Activated T-cell treated with anti-CD3 and anti-CD28 coated beads, Interleukin-2, amount 50 U/mL, for 1 hour (primary cell): ENCODE data around the gene MUC22.
"Not testable (repeated sequence)": the region's sequence is repeated elsewhere in the genome, so short reads cannot be mapped to it uniquely, and the experiment has no call there.

ENCODE experiments used
- DNase-seq: peaks from one replicate; pipeline ENCODE4 v3.0.0-alpha.2; 2020

Gene MUC22

DNA sequence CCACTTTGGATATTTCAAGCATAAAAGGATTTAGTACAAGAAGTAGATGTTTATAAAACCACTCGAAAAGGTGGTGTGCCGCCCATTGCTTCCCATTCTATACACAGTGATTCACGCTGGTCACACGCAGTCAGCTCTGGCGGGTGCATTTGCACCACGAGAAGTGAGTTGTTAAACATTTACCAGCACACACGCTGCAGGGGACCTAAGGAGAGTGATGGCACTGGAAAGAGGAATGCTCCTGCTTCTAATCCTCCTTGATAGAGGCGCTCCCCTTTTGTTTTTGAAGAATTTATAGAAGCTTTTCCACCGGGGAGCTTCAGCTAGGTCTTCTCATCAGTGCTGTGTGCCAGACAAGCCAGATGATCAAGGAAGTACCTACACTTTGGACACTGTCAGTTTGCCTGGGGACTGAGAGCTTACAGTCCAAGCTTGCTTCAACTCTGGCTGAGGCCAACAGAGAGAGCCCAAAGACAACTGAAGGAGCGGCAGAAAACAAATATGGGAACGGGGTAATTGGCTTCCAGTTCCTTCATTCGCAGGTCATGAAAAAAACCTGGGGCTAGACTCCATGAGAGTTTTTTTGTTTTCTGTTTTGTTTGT lies 31.2 kb downstream of the MUC22 start:
- DNase-seq = no peak

GRCh38 chr6:31042806-31043205 lies 32.5 kb downstream of the MUC22 start:
- no peak for DNase-seq

DNA sequence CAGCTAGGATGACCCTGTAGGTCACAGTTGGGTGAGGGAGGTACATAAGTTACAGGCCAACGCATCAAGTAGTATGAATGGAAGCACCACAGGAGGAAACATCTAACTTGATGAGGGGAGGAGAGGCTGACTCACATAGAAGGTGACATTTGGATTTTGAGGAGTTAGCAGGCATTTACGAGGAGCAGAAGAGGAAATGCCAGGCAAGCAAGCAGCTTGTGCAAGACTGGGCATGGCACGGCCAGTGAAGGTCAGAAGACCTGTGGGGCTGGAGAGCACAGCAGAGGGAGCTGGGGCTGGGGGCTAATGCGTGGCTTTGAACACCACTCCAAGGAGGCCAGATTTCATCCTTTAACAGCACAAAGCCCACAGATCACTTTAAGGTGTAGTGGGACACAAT lies 37.8 kb downstream of the MUC22 start:
- no peak for DNase-seq

DNA sequence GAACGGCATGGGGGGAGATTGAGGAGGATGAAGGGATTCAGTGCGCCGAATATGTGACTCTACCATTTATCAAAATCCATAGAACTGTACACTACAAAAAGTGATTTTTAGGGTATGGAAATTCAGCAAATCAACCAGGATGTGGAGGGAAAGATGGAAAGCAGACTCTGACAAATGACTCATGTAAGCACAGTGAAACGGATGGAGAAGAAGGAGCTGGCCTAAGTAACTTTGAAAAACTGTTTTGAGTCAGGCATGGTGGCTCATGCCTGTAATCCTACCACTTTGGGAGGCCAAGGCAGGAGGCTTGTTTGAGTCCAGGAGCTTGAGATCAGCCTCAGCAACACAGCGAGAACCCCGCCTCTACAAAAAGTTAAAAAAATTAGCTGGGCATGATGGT lies 39.2 kb downstream of the MUC22 start:
- no peak for DNase-seq

GRCh38 chr6:31053187-31053586 lies 42.9 kb downstream of the MUC22 start:
- DNase-seq = not testable (repeated sequence)

DNA sequence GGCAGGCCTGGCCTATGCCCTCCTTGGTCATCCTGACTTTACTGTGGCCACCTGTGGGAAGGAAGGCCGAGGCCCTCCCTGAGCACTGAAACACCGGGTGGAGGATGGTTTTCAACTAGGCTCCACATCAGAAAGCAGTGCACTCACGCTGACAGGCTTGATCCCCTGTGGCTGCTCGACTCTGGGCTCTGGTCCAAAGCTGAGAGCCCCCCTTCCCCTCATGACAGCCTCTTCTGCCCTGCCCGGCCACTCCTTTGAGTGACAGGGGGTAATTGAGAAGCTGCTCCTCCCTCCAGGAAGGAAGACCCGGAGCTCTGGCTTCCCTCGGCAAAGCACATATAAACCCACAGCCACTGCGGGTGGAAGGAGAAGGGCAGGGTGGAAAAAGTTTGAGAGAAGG lies 43.6 kb downstream of the MUC22 start:
- DNase-seq = no peak

DNA sequence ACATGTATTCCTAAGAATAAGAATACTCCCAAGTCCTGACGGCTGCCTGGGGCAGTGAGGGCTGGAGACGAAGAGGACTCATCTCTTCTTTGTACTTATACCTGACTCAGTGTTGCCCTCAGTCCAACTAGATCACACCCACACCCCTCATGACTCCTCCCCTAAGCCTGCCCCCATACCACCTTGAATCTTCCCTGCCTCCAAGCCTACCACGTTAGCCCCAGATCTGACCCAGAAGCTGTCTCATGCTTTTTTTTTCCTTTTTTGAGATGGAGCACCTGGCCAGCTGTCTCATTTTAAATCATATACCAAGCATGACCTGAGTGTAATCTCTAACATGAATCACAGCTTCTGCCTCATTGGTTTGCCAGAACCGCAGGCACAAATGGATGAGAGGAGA lies 45.2 kb downstream of the MUC22 start:
- no peak for DNase-seq

GRCh38 chr6:31057426-31058003 lies 47.2 kb downstream of the MUC22 start:
- DNase-seq = no peak

DNA sequence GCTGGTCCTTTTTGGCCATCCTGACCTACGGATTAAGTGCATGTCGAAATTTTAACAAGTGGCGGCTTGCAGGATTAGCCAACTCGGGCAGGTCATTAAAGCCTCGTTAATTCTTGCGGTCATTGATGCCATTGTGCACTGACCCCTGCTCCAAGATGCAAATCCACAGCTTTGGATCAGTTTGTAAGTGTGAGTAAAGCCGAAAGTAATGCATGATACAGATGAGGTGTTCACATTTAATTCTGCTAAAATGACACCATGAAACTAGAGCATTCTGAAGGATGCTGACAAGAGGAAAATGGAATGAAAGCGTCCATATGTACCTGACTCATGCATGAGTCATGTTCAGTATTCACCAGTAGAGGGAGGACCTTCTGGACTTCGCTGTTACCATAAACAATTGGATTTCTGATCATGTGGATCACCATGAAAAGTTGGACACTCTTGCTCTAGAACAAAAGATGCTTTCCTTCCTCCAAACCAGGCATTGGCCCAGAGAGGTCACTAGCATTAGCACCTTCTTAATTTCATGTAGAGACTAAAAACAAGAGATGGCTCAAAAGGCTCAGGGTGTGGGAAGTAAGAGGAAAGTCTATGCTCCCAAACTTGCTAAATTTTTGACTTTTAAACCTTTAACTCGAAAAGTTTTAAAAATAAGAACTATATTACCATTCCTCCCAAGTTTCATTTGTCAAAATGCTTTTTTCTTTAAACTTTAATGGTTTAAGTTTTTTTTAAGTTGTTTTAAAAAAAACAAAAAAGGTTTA lies 48.0 kb downstream of the MUC22 start:
- DNase-seq = no peak

DNA sequence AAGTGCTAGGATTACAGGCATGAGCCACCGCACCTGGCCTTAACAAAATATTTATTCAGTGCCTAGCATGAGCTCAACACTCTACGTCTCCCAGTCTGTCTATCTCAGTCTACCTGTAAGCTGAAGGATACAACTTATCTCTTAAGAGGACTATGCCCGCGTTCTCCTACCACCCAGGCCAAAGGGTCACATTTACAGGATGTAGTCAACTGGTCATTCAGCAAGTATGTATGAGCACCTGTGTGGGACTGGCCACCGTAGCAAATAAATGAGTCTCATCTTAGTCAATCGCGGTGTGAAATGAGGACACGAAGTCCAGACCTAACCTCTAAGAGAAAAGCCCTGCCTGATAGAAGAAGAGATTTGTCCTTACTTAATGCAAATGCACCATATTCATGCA lies 49.9 kb downstream of the MUC22 start:
- no peak for DNase-seq

- no peak for DNase-seq
Measured at GRCh38 chr6:31063906-31064435, 53.7 kb downstream of the MUC22 start.

- DNase-seq = no peak
Measured at GRCh38 chr6:31065556-31065955, 55.3 kb downstream of the MUC22 start.

GRCh38 chr6:31067028-31067427 lies 56.8 kb downstream of the MUC22 start:
- DNase-seq = not testable (repeated sequence)

DNA sequence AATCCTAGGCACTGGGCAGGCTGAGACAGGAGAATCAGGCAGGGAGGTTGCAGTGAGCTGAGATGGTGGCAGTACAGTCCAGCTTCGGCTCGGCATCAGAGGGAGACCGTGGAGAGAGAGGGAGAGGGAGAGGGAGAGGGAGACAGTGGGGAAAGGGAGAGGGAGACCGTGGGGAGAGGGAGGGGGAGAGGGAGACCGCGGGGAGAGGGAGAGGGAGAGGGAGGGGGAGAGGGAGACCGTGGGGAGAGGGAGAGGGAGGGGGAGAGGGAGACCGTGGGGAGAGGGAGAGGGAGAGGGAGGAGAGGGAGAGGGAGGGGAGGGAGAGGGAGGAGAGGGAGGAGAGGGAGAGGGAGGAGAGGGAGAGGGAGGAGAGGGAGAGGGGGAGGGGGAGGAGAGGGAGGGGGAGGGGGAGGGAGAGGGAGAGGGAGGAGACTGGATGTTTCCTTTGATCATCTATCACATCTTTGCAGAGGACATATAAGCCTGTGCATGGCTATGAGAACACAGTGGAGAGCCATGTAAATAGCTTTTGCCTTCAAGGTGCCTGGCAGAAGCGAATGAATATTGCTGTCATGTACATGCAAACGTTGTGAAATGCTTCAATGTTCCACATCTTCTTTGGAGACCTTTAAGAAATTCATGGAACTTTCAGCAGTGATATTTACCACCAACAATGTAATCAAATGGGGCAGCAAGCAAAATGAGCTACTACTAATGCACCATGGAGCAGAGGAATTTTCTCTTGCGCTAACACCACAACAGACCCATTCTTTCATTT lies 57.8 kb downstream of the MUC22 start:
- DNase-seq = not testable (repeated sequence)

- peak; percentile 70 for DNase-seq
Measured at GRCh38 chr6:31068669-31069340, 58.5 kb downstream of the MUC22 start.

- DNase-seq = no peak
Measured at GRCh38 chr6:31070711-31071197, 60.5 kb downstream of the MUC22 start.

DNA sequence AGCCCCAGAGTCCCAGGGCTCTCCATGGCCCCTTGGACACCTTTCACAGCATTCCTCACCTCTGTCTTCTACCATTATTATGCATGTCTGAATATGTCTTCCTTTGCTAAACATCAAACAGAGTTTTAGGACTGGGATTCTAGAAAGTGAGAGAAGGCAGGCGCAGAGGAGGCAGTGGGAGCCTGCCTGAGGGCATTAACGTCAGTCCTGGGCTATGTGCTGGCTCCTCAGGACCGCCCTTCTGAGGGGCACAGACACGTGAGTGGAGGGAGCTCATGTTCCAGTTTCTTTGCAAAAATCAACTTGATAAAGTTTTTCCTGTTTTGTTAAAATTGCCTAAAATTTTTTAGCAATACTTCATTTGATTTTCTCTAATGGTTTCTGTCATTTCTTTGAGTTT lies 64.1 kb downstream of the MUC22 start:
- no peak for DNase-seq

DNA sequence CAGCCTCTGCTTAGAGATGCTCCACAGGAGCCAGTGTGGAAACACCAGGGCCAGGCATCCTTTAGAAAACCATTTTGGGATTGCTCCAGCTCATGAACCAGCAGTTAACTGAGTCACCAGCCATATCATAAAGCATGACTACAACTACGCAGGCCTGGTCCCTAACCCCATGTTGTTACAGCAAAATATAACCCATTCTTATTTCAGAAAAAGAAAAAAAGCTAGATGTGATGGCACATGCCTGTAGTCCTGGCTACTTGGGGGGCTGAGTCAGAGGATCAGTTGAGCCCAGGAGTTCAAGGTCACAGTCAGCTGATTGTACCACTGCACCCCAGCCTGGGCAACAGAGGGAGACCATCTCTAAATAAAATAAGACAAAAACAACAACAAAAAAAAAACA lies 65.3 kb downstream of the MUC22 start:
- DNase-seq = no peak

DNA sequence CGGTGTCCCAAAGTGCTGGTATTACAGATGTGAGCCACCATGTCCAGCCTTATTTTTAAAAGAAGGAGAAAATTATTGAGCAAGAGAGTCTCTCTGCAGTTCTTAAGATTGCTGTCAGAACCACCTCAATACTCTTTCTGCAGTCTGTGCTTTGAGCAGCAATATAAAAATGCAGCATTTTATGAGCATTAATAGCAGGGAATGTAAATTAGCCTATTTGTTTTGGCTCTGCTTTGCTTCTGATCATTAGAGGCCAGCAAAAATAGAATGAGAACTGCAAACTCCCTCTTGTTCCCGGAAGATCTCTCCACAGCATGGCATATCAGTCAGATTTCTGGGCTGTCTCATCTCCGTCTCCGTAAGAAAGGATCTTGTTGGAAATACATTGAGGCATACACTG lies 66.3 kb downstream of the MUC22 start:
- DNase-seq = no peak

GRCh38 chr6:31079656-31080261 lies 69.5 kb downstream of the MUC22 start:
- DNase-seq = peak; percentile 66

GRCh38 chr6:31081872-31082271 lies 71.6 kb downstream of the MUC22 start:
- no peak for DNase-seq

DNA sequence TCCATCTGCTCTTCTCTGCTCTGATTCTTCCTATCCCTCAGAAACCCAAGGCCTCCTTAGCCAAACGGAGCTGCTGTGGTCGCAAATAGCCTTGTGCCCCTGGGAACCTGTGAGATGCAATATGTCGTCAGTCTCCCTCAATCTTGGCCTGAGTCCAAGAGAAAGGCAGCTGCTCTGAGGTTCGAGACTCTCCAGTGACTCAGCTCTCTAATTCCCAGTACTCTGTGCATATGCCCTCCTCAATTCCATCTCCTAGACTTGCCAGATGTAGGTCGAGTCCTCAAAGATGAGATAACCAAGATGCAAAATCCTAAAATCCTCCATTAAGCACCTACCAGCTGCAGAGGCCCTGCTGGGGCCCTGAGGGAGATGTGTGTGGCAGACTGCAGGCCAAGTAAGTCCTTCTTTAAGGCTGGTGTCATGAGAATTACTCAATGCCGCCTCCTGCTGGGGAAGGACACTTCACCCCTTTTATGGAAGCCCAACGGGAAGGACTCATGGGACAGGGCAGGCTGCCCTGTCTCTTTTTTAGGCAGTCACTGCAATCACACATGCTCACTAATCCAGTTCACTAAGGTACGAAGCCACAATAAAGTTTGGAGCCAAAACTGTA lies 73.6 kb downstream of the MUC22 start:
- peak; percentile 31 for DNase-seq
